ENCODE results near the gene PAFAH1B2.

PAFAH1B2 gene

DNA sequence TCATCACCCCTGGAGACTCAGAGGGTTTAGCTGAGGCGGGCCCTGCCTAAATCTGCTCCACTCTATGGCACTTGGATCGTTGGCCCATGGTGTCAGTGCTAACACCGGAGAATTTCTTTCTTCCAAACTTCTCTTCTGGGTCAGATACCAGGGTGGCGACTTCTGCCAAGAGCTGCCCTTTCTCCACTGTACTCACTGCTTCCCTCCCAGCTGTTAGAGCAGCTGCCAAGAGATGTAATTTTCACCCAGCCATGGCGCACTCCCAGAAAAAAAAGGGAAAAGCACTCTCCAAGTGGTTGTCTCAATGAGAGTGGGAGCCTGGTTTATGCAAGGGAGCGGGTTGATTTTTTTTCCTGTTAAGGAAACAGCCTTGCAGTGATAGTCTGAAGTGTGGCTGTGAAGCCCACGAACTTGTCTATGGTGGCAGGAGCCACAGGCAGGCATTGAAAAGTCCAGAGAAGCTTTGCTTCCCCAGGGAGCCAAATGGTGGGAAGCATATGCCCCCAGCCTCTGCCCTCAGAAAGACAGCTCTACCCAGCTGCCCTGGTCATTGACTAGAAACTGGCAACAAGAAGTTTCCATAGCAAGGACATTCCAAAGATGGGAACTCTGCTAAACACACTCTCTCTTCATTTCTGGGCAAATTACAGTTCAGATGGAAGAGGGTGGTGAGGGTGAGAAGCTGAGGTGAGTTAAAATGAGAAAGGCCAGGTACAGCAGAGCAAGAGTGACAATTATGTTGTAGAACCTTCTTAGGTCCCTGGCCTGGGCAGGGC lies 77.1 kb downstream of the PAFAH1B2 start:
- DNase-seq (ENCODE audit: low read depth): no peak

DNA sequence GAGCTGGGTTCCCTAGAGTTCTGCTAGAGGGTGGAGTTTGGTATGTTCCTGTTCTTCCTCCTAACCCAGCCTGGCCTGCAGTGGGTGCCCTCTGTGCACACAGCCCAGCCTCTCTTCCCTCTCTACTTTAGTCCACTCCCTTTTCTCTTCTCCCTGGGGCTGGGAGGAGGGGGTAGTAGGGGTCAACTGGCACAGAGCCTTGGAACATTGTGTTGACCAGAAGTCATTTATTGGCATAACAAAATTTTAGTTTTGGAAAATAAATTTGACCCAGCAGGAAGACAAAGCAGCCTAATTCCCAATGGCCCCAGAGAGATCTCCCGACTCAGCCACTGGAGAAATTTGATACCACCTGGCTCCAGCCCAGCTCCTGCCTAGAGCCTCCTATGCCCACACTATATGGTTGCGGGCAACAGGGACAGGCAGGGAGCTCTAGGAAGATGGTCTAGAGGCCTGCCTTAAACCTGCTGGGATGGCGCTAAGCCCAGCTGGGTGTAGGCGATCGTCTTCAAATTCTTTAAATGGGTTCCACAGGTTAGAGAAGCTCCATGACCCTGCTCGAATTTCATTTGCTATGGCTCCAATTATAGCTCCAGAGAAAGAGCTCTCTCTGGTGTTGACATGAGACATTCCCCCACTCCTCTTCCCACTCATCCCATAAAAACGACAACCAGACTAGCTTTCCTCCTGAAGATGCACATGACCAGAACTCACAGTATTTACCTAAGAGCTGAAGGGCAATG lies 77.9 kb downstream of the PAFAH1B2 start:
- no peak for DNase-seq (ENCODE audit: low read depth)

DNA sequence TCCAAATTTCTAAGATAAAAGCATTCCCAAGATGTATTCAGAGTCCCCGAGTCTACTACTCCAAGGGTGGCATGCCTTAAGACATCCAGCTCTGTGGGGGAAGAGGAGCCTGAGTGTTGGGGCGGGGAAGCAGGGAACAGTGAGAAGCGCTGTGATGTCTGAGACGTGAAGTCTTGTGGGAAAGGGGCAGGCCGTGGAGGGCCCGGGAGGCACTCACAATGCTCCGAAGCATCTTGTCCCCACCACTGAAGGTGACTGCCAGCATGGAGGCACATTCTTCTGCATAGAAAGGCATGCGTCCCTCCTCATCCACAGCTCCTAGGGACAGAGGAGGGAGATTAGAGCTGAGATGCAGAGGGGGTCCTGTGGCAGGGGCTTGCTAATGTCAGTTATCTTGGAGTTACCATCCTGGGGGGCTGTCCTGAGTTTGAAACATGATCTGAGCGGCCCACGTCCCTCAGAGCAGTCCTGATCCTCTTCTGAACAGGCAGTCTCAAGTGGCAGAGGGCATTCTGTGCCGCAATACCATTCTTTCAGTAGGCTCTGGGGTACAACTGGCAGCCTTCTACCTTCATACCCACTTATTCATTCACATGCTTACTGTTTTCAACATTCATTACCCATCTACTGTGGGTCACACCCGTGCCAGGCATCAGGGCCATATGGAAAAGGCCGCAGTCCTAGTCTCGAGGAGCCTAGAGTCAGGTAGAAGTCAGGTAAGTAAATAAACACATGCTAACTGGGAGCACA lies 79.1 kb downstream of the PAFAH1B2 start:
- no peak for DNase-seq (ENCODE audit: low read depth)

DNA sequence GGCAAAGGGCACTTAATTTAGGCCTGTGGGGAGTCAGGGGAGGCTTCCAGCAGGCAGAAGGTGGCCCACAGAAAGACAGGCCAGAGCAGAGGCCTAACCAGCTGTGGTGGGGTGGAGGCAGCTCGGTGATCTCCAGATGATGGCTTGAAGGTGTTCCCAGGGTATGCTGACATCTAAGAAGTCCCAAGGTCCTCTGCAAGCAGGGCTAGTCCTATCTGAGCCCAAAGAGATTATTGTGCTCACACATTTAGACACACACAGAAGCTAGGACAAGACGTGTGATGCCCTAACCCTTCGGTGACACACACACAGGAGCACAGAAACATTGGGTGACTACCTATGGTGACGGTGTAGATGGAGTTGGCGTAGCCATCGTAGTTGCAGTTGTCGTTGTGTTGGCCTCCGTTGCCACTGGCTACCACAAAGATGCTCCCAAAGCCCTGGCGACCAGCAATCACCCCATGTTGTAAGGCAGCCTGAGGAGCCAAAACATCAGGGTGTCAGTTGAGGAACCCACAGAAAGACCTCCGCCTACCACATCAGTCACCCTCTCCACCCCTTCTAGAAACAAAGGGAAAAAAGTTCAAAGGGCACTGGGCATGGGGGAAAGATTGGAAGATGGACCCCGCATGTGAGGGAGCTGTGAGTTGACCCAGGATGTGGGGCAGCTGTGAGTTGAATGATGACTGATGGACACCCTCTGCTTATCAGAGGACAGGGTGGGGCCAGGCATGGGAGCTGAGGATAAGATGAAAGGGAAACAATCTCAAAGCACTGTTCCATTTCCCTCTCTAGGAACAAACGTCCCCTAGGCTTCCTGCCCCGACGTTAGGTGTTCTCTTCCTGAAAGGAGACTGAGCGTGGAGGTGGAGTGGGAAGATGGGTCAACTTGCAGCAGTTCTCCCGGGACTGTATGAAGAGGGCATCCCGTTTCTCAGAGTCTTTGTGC lies 79.9 kb downstream of the PAFAH1B2 start:
- DNase-seq (ENCODE audit: low read depth): no peak

DNA sequence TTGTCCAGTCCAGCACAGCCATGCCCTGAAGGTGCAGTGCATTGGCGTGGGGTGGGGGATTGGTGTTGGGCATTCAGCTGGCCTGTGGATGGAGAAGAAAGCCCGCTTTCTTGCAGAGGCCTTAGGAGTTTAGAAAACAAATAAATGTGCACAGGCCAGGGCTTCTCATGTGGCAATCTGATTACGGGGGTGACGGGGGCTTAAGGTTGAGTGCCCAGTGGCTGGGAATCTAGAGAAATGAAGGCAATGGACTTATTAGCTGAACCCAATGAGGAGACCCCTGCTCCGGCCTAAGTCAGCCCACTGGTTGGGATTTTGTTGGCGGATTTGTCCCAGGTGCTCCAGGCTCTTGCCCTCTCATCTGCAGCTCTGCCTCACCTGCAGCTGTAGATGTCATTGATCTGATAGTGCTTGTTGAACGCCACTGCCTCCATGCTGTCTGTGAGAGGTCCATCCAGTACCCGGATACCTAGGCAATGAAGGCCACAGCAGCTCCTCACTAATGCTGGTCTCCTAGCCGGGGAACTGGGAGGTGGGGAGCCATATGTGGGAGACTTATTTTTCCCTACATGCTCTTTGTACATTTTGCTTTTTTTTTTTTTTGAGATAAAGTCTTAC lies 81.6 kb downstream of the PAFAH1B2 start:
- no peak for DNase-seq (ENCODE audit: low read depth)
